ENCODE results near the gene DDAH1.
"Not testable (repeated sequence)": the region's sequence is repeated elsewhere in the genome, so short reads cannot be mapped to it uniquely, and the experiment has no call there.

Gene DDAH1

GRCh38 chr1:85465099-85465785, at the start of gene DDAH1:
DDAH1 (minus strand) TSS chr1:85465159; CDS start chr1:85465045, 114 bp downstream.
- no peak for TF ChIP-seq CTCF (IDR thresholded peaks at IDR 0.05; ENCODE audit: control extremely low read depth, extremely low read depth, low read depth, missing control alignments)
- ChIA-PET POLR2A (no interaction called here), CTCF (no interaction called here)
- peak; percentile 33 for DNase-seq (ENCODE audit: extremely low spot score)

GRCh38 chr1:85513998-85514397, 49.0 kb upstream of the DDAH1 start:
- DNase-seq (ENCODE audit: extremely low spot score); CTCF ChIA-PET; POLR2A ChIA-PET: not testable (repeated sequence)

- ChIA-PET POLR2A (no interaction called here), CTCF (no interaction called here)
- no peak for TF ChIP-seq CTCF (IDR thresholded peaks at IDR 0.05; ENCODE audit: control extremely low read depth, extremely low read depth, low read depth, missing control alignments)
- no peak for DNase-seq (ENCODE audit: extremely low spot score)
Observed at GRCh38 chr1:85504417-85504816, 39.5 kb upstream of the DDAH1 start.

GRCh38 chr1:85502625-85503083, 37.7 kb upstream of the DDAH1 start:
- TF ChIP-seq CTCF (IDR thresholded peaks at IDR 0.05; ENCODE audit: control extremely low read depth, extremely low read depth, low read depth, missing control alignments): no peak
- ChIA-PET CTCF (interaction anchor here (2.0 kb wide), 1 partner anchor 45 kb away, joined by 4 read pairs; no protein-coding TSS in a partner anchor), POLR2A (no interaction called here)
- DNase-seq (ENCODE audit: extremely low spot score): peak; percentile 13

- CTCF ChIA-PET: interaction anchor here (0.9 to 2.0 kb wide), 2 partner anchors 42 to 46 kb away, joined by 3 to 4 read pairs; no protein-coding TSS in a partner anchor
- DNase-seq (ENCODE audit: extremely low spot score): no peak
- TF ChIP-seq CTCF (IDR thresholded peaks at IDR 0.05; ENCODE audit: control extremely low read depth, extremely low read depth, low read depth, missing control alignments): no peak
- POLR2A ChIA-PET: no interaction called here
Observed at GRCh38 chr1:85502171-85502570, 37.2 kb upstream of the DDAH1 start.

- TF ChIP-seq CTCF (IDR thresholded peaks at IDR 0.05; ENCODE audit: control extremely low read depth, extremely low read depth, low read depth, missing control alignments): no peak
- DNase-seq (ENCODE audit: extremely low spot score): no peak
- CTCF ChIA-PET: interaction anchor here (0.8 to 2.0 kb wide), 3 partner anchors 17 to 46 kb away, joined by 3 to 4 read pairs (median 3); no protein-coding TSS in a partner anchor
- POLR2A ChIA-PET: no interaction called here
Observed at GRCh38 chr1:85501355-85501898, 36.5 kb upstream of the DDAH1 start.

- no peak for DNase-seq (ENCODE audit: extremely low spot score)
- TF ChIP-seq CTCF (IDR thresholded peaks at IDR 0.05; ENCODE audit: control extremely low read depth, extremely low read depth, low read depth, missing control alignments): no peak
- CTCF ChIA-PET: no interaction called here
- POLR2A ChIA-PET: no interaction called here
Observed at GRCh38 chr1:85496941-85497582, 32.1 kb upstream of the DDAH1 start.

Data from GM10248 (cell line).